ENCODE measurements around the gene CDH15. TPM values are rescaled to one million over a fixed set of nuclear protein-coding genes. Genes with fewer than 3 reads are reported as not detected.
"Not testable (repeated sequence)": the region's sequence is repeated elsewhere in the genome, so short reads cannot be mapped to it uniquely, and the experiment has no call there.

CDH15 gene
- total RNA-seq, 1 experiment from 2014 or later = 0.10 TPM

DNA sequence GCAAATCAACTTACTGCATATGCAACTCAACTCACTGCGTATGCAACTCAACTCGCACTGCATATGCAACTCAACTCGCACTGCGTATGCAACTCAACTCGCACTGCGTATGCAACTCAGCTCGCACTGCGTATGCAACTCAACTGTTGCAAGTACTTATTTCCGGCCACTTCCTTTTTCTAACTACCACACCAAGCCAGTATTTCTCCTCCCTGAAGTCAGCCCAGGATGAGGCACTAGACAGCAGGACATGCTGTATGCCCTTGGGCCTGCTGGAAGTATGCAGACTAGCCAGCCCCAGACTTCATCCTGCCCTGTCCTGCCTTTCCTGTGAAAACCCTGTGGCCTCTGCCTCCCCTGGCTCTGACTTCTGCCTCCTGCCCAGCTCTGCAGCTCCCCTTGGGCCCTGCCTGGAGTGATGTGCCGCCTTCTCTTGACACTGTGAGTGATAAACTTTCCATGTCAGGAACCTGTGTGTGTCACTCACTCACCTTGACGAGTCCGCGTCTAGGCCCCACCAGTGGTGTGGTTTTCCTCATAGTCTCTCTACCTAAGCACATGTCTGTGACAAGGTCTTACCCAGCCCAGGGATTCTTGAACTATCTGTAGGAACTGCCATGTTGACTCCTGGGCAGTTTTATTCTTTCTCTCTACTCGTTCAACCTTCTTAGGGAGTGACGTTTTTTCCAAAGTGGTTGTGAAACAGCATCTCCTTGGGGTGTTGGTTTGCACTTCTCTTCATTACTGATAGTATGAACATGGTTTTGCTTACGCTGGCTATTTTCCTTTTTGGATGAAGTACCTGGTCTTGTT is 62.3 kb downstream of the CDH15 start:
- DNase-seq (ENCODE audit: low read depth) = no peak

DNA sequence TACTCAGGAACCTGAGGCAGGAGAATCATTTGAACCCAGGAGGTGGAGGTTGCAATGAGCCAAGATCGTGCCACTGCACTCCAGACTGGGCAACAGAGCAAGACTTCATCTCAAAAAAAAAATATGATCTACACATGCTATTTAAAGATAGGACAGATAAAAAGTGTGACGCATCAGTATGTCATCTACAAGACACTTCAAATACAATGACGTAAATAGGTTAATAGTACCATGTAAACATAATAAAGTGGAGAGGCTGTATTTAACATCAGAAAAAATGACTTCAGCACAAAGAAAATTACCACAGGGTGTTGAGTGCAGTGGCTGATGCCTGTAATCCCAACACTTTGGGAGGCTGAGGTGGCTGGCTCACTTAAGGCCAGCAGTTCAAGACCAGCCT is 66.2 kb downstream of the CDH15 start:
- no peak for DNase-seq (ENCODE audit: low read depth)

DNA sequence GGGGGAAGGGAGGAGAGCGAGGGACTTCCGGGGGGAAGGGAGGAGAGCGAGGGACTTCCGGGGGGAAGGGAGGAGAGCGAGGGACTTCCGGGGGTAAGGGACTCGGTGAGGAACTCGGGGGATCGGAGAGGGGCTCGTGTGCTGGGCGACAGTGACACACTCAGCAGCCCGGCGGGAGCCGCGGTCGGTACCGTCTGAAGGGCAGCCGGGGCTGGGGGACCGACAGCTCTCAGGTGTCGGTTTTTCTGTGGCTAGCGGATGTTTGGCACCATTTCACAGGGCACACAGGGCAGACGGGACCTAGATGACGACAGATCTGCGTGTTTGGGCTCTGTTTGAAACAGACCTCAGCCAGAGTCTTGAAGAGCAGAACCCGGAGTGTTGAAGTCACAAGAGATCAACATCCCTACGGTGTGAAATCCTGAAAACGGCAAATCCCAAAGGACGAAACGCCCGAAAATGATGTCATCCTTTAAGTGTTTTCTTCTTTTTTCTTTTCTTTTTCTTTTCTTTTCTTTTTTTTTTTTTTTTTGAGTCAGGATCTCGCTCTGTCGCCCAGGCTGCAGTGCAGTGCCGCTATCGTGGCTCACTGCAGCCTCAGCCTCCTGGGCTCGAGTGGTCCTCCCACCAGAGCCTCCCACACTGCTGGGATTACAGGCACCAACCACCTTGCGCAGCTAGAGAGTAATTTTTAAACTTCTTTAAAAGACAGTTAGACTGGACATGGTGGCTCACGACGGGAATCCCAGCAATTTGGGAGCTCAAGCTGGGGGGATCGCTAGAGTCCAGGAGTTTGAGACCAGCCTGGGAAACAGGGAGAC is 69.8 kb downstream of the CDH15 start:
- peak; percentile 75 for DNase-seq (ENCODE audit: low read depth)

- DNase-seq (ENCODE audit: low read depth) = no peak
These were observed 71.2 kb downstream of the CDH15 start for GRCh38 chr16:89242795-89243200.

DNA sequence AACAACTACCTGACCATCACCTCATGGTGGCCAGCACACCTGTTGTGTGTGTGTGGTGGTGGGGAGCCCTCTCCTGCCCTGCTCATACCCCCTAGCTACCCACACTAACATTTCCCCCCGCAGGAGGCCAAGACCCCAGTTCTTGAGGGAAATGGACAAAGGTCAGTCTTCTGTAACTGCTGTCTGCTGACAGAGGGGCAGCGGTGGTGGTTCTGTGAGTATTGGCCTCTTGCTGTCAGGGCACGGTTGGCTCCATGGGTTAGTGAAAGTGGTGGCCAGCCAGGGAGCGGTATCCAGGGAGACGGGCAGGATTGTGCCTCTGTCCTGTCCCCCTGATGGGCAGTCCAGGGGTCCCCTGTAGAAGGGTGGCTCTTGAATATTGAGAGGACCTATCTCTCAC is 72.1 kb downstream of the CDH15 start:
- DNase-seq (ENCODE audit: low read depth) = no peak

DNA sequence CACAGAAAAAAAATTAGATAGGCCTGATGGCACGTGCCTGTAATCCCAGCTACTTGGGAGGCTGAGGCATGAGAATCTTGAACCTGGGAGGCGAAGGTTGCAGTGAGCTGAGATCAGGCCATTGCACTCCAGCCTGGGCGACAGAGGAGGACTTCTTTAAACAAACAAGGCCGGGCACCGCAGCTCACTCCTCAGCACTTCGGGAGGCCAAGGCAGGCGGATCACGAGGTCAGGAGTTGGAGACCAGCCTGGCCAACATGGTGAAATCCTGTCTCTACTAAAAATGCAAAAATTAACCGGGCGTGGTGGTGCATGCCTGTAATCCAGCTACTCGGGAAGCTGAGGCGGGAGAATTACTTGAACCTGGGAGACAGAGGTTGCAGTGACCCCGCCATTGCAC is 72.7 kb downstream of the CDH15 start:
- DNase-seq (ENCODE audit: low read depth) = not testable (repeated sequence)

DNA sequence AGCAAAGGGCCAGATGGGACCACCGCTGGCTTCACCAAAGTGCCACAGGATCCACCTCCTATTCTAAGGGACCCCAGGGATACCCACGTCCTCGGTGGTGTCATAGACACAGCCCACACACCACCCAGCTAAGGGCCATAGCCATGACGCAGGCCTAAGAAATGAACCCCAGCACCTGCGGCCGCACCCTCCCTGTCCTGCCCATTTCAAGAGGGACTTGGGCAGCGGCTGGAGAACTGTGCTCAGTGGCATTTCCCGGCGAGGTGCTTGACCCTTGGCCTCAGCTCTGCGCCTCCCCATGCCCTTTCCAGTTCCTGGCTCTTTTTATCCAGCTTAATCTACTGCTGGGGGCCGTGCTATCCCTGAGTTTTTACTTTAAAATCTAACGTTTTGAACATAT is 73.2 kb downstream of the CDH15 start:
- DNase-seq (ENCODE audit: low read depth) = no peak

Other genes with a start within 250 kb of the CDH15 start
- not detected in 2 replicates for gene CBFA2T3, start 194.5 kb upstream of the CDH15 start, total RNA-seq (2014; rRNA removed; shearing (Covaris generic))
- gene ACSF3, start 77.9 kb upstream of the CDH15 start, total RNA-seq (2014; rRNA removed; shearing (Covaris generic)) = 5.0 and 16.2 TPM in 2 replicates
- gene SLC22A31, start 28.8 kb downstream of the CDH15 start, total RNA-seq (2014; rRNA removed; shearing (Covaris generic)) = not detected in 2 replicates
- gene ZNF778, start 46.0 kb downstream of the CDH15 start, total RNA-seq (2014; rRNA removed; shearing (Covaris generic)) = 12.9 and 23.1 TPM in 2 replicates

Data from M059J (cell line).